Upper lobe of left lung (tissue), 6 donors: ENCODE data around the gene CDCP2. TPM values are rescaled to one million over a fixed set of nuclear protein-coding genes. Genes with fewer than 3 reads are reported as not detected.
"Not testable (repeated sequence)": the region's sequence is repeated elsewhere in the genome, so short reads cannot be mapped to it uniquely, and the experiment has no call there.

ENCODE experiments used
- ATAC-seq, 2 donors: fragments of 200-7000 bp; cut with Tn5 transposase; one replicate each; pipeline ENCODE4 v1.9.1; 2022; ENCODE audit warnings: mild to moderate bottlenecking in 2 of 2, moderate library complexity in 2 of 2; ENCODE audit not compliant: low FRiP score in 2 of 2
- DNase-seq, 2 donors: peaks; one replicate each; pipeline ENCODE4 v3.0.0-alpha.2; 2019 to 2020
- H3K27ac ChIP-seq, 4 donors: fragments of 200-600 bp; sonication (generic); one replicate each; pipeline ENCODE4 v1.5.1; 2016 to 2019
- H3K27me3 ChIP-seq, 4 donors: fragments of 200-600 bp; sonication (generic); one replicate each; pipeline ENCODE4 v1.5.1; 2017 to 2019
- H3K36me3 ChIP-seq, 4 donors: fragments of 200-600 bp; sonication (generic); one replicate each; pipeline ENCODE4 v1.5.1; 2016 to 2019
- H3K4me1 ChIP-seq, 4 donors: fragments of 200-600 bp; sonication (generic); one replicate each; pipeline ENCODE4 v1.5.1; 2018 to 2019
- H3K4me3 ChIP-seq, 4 donors: fragments of 200-600 bp; sonication (generic); one replicate each; pipeline ENCODE4 v1.5.1; 2017 to 2019; ENCODE audit warnings: mild to moderate bottlenecking in 2 of 4, moderate library complexity in 1 of 4
- H3K9me3 ChIP-seq, 4 donors: fragments of 200-600 bp; sonication (generic); one replicate each; pipeline ENCODE4 v1.5.1; 2018 to 2019
- CTCF ChIP-seq, 6 experiments: fragments of 450-650 bp in 4 of 6; fragments of 200-600 bp in 2 of 6; sonication (generic) in 2 of 6; IDR thresholded peaks; one replicate each; pipeline ENCODE4 v1.5.1; 2016 to 2019; ENCODE audit warnings: antibody characterized with exemption in 6 of 6
- EP300 ChIP-seq, 4 donors: sonication (generic); formaldehyde crosslinking; IDR thresholded peaks; one replicate each; pipeline ENCODE4 v1.5.1; 2017; ENCODE audit warnings: antibody characterized with exemption in 4 of 4, control low read depth in 2 of 4
- POLR2A ChIP-seq, 4 donors: fragments of 450-650 bp; IDR thresholded peaks; one replicate each; pipeline ENCODE4 v1.5.1; 2016 to 2017; ENCODE audit warnings: antibody characterized with exemption in 4 of 4, mild to moderate bottlenecking in 2 of 4
- POLR2AphosphoS5 ChIP-seq, 2 donors: sonication (generic); formaldehyde crosslinking; IDR thresholded peaks; one replicate each; pipeline ENCODE4 v1.5.1; 2017; ENCODE audit warnings: antibody characterized with exemption in 2 of 2
- WGBS, 2 donors: methylation state at CpG; one replicate each; pipeline ENCODE4 v1.1.5; 2017 to 2018; 5-methylcytosine and 5-hydroxymethylcytosine counted together
- total RNA-seq, 6 donors: library from RNA; depleted of rRNA in 4 of 6; stranded (reverse); fragments of >200 nt in 4 of 6; gene quantifications; one replicate each; pipeline versions ENCODE4 v1.1.0 to v1.2.1, GENCODE V29; 2016 to 2021
- donor health status: DM: no; HTN: no; CAD: no; lungs with moderate emphysema.
- donor health status: DM: no; HTN: yes; CAD: no; lungs with severe emphysema.

CDCP2 gene
- total RNA-seq, 6 donors from 2014 or later = not detected

- 74 to 81% methylated on average over 3 of the region's 3 CpGs for WGBS, 2 donors
- Histone ChIP-seq H3K36me3 (no peaks in the 10 kb centered on the region), H3K27me3 (no peaks in the 10 kb centered on the region), H3K9me3 (no peaks in the 10 kb centered on the region), H3K4me1 (no peaks in the 10 kb centered on the region), H3K27ac (no peak overlapping the region), H3K4me3 (no peak overlapping the region)
- DNase-seq (no peak), ATAC-seq (no peak)
- TF ChIP-seq POLR2AphosphoS5 (IDR thresholded peaks at IDR 0.05) (no peak), EP300 (IDR thresholded peaks at IDR 0.05) (no peak), POLR2A (IDR thresholded peaks at IDR 0.05) (no peak), CTCF (IDR thresholded peaks at IDR 0.05) (no peak)
Observed at GRCh38 chr1:54169068-54169467, 16.3 kb upstream of the CDCP2 start.

- 84 to 90% methylated on average over 5 to 7 of the region's 8 CpGs for whole genome bisulfite sequencing, 2 donors
- H3K36me3 ChIP-seq = no peaks in the 10 kb centered on the region
- H3K4me1 ChIP-seq = no peaks in the 10 kb centered on the region
- no peak overlapping the region for H3K27ac ChIP-seq
- H3K4me3 ChIP-seq = no peak overlapping the region
- H3K27me3 ChIP-seq = no peaks in the 10 kb centered on the region
- ATAC-seq (no peak), DNase-seq (no peak)
- TF ChIP-seq POLR2A (IDR thresholded peaks at IDR 0.05) (no peak), POLR2AphosphoS5 (IDR thresholded peaks at IDR 0.05) (no peak), EP300 (IDR thresholded peaks at IDR 0.05) (no peak), CTCF (IDR thresholded peaks at IDR 0.05) (no peak)
- no peaks in the 10 kb centered on the region for H3K9me3 ChIP-seq
Observed at GRCh38 chr1:54168206-54168965, 15.6 kb upstream of the CDCP2 start.

- Histone ChIP-seq H3K4me3 (no peak overlapping the region), H3K4me1 (no peaks in the 10 kb centered on the region), H3K27ac (no peak overlapping the region), H3K36me3 (no peaks in the 10 kb centered on the region), H3K27me3 (no peaks in the 10 kb centered on the region), H3K9me3 (no peaks in the 10 kb centered on the region)
- DNase-seq (no peak), ATAC-seq (no peak)
- WGBS, 2 donors = 91 to 92% methylated on average over 9 of the region's 9 CpGs
- no peak for TF ChIP-seq POLR2AphosphoS5 (IDR thresholded peaks at IDR 0.05)
- TF ChIP-seq CTCF (IDR thresholded peaks at IDR 0.05) = no peak
- TF ChIP-seq EP300 (IDR thresholded peaks at IDR 0.05) = no peak
- no peak for TF ChIP-seq POLR2A (IDR thresholded peaks at IDR 0.05)
Observed at GRCh38 chr1:54167422-54168139, 14.8 kb upstream of the CDCP2 start.

- 94% methylated on average over 8 of the region's 8 CpGs for WGBS, 2 donors
- ATAC-seq, H3K27ac ChIP-seq, H3K36me3 ChIP-seq, DNase-seq, H3K9me3 ChIP-seq, H3K4me1 ChIP-seq, H3K27me3 ChIP-seq, H3K4me3 ChIP-seq: not testable (repeated sequence)
Observed at GRCh38 chr1:54166357-54166756, 13.6 kb upstream of the CDCP2 start.

GRCh38 chr1:54165146-54165545, 12.3 kb upstream of the CDCP2 start:
- no peak overlapping the region for H3K4me3 ChIP-seq
- no peaks in the 10 kb centered on the region for H3K4me1 ChIP-seq
- no peaks in the 10 kb centered on the region for H3K27me3 ChIP-seq
- 91 to 93% methylated on average over 15 of the region's 15 CpGs for WGBS, 2 donors
- ATAC-seq (no peak), DNase-seq (no peak)
- no peaks in the 10 kb centered on the region for H3K36me3 ChIP-seq
- TF ChIP-seq POLR2A (IDR thresholded peaks at IDR 0.05) (no peak), EP300 (IDR thresholded peaks at IDR 0.05) (no peak), CTCF (IDR thresholded peaks at IDR 0.05) (no peak), POLR2AphosphoS5 (IDR thresholded peaks at IDR 0.05) (no peak)
- H3K27ac ChIP-seq = no peak overlapping the region
- H3K9me3 ChIP-seq = no peaks in the 10 kb centered on the region
